Measurements from ENCODE around the gene PIK3C3.

DNA sequence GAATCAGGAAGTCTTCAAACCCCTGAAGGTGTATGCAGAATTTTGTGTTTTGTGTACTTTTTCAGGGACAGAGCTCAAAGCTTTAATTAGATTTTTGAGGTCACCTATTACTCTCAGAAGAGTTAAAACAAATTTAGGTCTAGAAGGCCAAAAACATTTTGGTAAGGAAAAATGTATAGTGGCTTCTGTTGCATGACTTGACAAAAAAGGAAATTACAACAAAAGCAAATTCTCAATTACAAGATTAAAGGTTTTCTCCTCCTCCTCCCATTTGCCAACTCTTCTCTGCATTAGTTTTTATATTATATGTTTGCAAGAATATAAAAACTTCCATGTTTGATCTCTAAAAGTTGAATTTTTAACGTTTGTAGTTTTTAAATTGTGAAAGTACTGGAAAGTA, 4.0 kb downstream of the PIK3C3 start:
- TF ChIP-seq CTCF (IDR thresholded peaks at IDR 0.05) (no peak), SIN3A (IDR thresholded peaks at IDR 0.05; ENCODE audit: borderline replicate concordance, insufficient read depth, low read depth, low read length) (no peak)

Measured in Panc1 (cell line).